Right lobe of liver (tissue), 6 donors: Measurements from ENCODE around the gene FHIT. TPM values are rescaled to one million over a fixed set of nuclear protein-coding genes. Genes with fewer than 3 reads are reported as not detected.

Experiments used
- ATAC-seq, 4 donors: fragments of 200-7000 bp; cut with Tn5 transposase; one replicate each; pipeline ENCODE4 v1.9.1; 2020; ENCODE audit warnings: mild to moderate bottlenecking in 4 of 4, moderate library complexity in 4 of 4
- DNase-seq, 3 donors: peaks; one replicate each; pipeline ENCODE4 v3.0.0-alpha.2; 2020
- H3K27ac ChIP-seq, 3 donors: fragments of 200-600 bp; one replicate each; pipeline ENCODE4 v1.8.0; 2022
- H3K27me3 ChIP-seq, 2 donors: fragments of 200-600 bp; one replicate each; pipeline ENCODE4 v1.8.0; 2022
- H3K36me3 ChIP-seq, 4 donors: fragments of 200-600 bp; sonication (generic) in 1 of 4; one replicate each; pipeline versions ENCODE4 v1.5.1 to v1.8.0; 2017 to 2022; ENCODE audit warnings: control low read depth in 1 of 4
- H3K4me1 ChIP-seq, 4 donors: fragments of 200-600 bp; sonication (generic) in 1 of 4; one replicate each; pipeline versions ENCODE4 v1.5.1 to v1.8.0; 2017 to 2022; ENCODE audit warnings: control low read depth in 1 of 4
- H3K4me3 ChIP-seq, 3 donors: fragments of 200-600 bp; one replicate each; pipeline ENCODE4 v1.8.0; 2022
- H3K9me3 ChIP-seq, 4 donors: fragments of 200-600 bp; sonication (generic) in 1 of 4; one replicate each; pipeline versions ENCODE4 v1.5.1 to v1.8.0; 2017 to 2022; ENCODE audit warnings: control low read depth in 1 of 4
- POLR2A ChIP-seq: fragments of 450-650 bp; IDR thresholded peaks from one replicate; pipeline ENCODE4 v1.6.1; 2017; ENCODE audit warnings: antibody characterized with exemption, mild to moderate bottlenecking
- WGBS: methylation state at CpG from one replicate; pipeline ENCODE4 v1.1.6; 2018; ENCODE audit warnings: low coverage, low lambda C conversion rate; ENCODE audit not compliant: insufficient coverage; ENCODE audit errors: missing lambda C conversion rate; 5-methylcytosine and 5-hydroxymethylcytosine counted together
- intact Hi-C, 2 donors: fragments of 100-400 bp; cut with DNase I; formaldehyde crosslinking; loops; one replicate each; pipeline versions ENCODE4 v1.11.2 to v1.14.1; 2022
- total RNA-seq, 6 experiments: library from RNA; depleted of rRNA in 2 of 6; stranded (reverse); fragments of >200 nt in 2 of 6; fragmentation: NEBNext Ultra II Directional in 3 of 6; extraction: Animal tissue kit (Norgen Biotek cat#: 25700) in 3 of 6; gene quantifications; one replicate each; pipeline versions ENCODE4 v1.1.0 to v1.2.4, GENCODE V29; 2016 to 2023
- TF ChIP-seq, protein P1 (sequence below), 4 donors: fragments of 200-600 bp in 3 of 4; fragments of 450-650 bp in 1 of 4; IDR thresholded peaks; one replicate each; pipeline versions ENCODE4 v1.5.1 to v1.8.0; 2016 to 2022; ENCODE audit warnings: antibody characterized with exemption in 4 of 4, mild to moderate bottlenecking in 2 of 4
- donor health status: DM: no; HTN: yes; CAD: no.
- donor health status: DM: no; HTN: no; CAD: no.
- donor health status: DM: no; HTN: no; CAD: no.
- donor health status: DM: no; HTN: yes; CAD: no.
- donor health status: DM: no; HTN: yes; CAD: no.

The FHIT gene
- total RNA-seq, 6 experiments from 2014 or later = 6.6 to 11.2 (median 8.0) TPM

- H3K36me3 ChIP-seq = no peaks in the 10 kb centered on the region
- ATAC-seq (no peak), DNase-seq (no peak)
- no peak for TF ChIP-seq POLR2A
- TF ChIP-seq, protein P1, sequence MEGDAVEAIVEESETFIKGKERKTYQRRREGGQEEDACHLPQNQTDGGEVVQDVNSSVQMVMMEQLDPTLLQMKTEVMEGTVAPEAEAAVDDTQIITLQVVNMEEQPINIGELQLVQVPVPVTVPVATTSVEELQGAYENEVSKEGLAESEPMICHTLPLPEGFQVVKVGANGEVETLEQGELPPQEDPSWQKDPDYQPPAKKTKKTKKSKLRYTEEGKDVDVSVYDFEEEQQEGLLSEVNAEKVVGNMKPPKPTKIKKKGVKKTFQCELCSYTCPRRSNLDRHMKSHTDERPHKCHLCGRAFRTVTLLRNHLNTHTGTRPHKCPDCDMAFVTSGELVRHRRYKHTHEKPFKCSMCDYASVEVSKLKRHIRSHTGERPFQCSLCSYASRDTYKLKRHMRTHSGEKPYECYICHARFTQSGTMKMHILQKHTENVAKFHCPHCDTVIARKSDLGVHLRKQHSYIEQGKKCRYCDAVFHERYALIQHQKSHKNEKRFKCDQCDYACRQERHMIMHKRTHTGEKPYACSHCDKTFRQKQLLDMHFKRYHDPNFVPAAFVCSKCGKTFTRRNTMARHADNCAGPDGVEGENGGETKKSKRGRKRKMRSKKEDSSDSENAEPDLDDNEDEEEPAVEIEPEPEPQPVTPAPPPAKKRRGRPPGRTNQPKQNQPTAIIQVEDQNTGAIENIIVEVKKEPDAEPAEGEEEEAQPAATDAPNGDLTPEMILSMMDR (IDR thresholded peaks at IDR 0.05) = no peak
- WGBS = 80% methylated on average over 3 of the region's 3 CpGs
- H3K27me3 ChIP-seq = no peaks in the 10 kb centered on the region
- H3K4me3 ChIP-seq = no peak overlapping the region
- H3K4me1 ChIP-seq = no peaks in the 10 kb centered on the region
- no peak overlapping the region for H3K27ac ChIP-seq
- intact Hi-C loops = no loop called here
- no peaks in the 10 kb centered on the region for H3K9me3 ChIP-seq
These were observed 302.1 kb downstream of the FHIT start for GRCh38 chr3:60949146-60949545.

DNA sequence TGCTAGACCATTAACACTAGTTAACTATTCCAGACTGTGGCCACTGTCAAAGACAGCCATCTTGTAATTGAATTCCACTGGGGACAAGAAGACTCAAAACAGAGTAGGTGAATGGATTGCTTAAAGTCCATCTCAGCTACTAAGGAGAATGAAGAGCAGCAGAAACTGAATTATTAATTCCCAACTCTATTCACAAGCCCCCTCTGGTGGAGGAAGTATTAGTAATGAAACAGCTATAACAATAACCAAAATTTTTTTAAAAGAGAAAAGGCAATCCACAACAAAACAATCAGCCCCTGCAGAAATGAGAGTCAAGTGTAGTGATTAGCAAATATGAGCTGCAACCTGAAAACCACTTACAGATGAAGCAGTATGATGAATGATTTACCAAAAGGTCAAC lies 302.8 kb downstream of the FHIT start:
- Histone ChIP-seq H3K4me1 (no peaks in the 10 kb centered on the region), H3K4me3 (no peak overlapping the region), H3K27ac (no peak overlapping the region), H3K9me3 (no peaks in the 10 kb centered on the region), H3K27me3 (no peaks in the 10 kb centered on the region), H3K36me3 (no peaks in the 10 kb centered on the region)
- intact Hi-C loops = no loop called here
- TF ChIP-seq, protein P1 (IDR thresholded peaks at IDR 0.05) = peak in 2 of 4 donors; percentile 5 to 21
- TF ChIP-seq POLR2A = no peak
- DNase-seq (no peak), ATAC-seq (no peak)

- Histone ChIP-seq H3K27ac (no peak overlapping the region), H3K4me3 (no peak overlapping the region), H3K9me3 (no peaks in the 10 kb centered on the region), H3K27me3 (no peaks in the 10 kb centered on the region), H3K36me3 (no peaks in the 10 kb centered on the region), H3K4me1 (no peaks in the 10 kb centered on the region)
- no peak for TF ChIP-seq POLR2A
- TF ChIP-seq, protein P1 (IDR thresholded peaks at IDR 0.05) = no peak
- no peak for DNase-seq
- intact Hi-C loops = no loop called here
- 70% methylated on average over 3 of the region's 3 CpGs for WGBS
- ATAC-seq = no peak
These were observed 315.5 kb downstream of the FHIT start for GRCh38 chr3:60935709-60936108.

GRCh38 chr3:60933824-60934223 lies 317.4 kb downstream of the FHIT start:
- H3K27me3 ChIP-seq = no peaks in the 10 kb centered on the region
- ATAC-seq (no peak), DNase-seq (no peak)
- H3K9me3 ChIP-seq = no peaks in the 10 kb centered on the region
- no peaks in the 10 kb centered on the region for H3K4me1 ChIP-seq
- intact Hi-C loops = no loop called here
- TF ChIP-seq, protein P1 (IDR thresholded peaks at IDR 0.05) = no peak
- TF ChIP-seq POLR2A = no peak
- WGBS = 90% methylated on average over 2 of the region's 2 CpGs
- no peak overlapping the region for H3K27ac ChIP-seq
- no peaks in the 10 kb centered on the region for H3K36me3 ChIP-seq
- H3K4me3 ChIP-seq = no peak overlapping the region

GRCh38 chr3:60932643-60933042 lies 318.6 kb downstream of the FHIT start:
- TF ChIP-seq, protein P1 (IDR thresholded peaks at IDR 0.05) = no peak
- no peak for TF ChIP-seq POLR2A
- H3K4me1 ChIP-seq = no peaks in the 10 kb centered on the region
- WGBS = 71% methylated on average over 1 of the region's 1 CpG
- no peak for DNase-seq
- no peak overlapping the region for H3K4me3 ChIP-seq
- no peaks in the 10 kb centered on the region for H3K36me3 ChIP-seq
- H3K27ac ChIP-seq = no peak overlapping the region
- intact Hi-C loops = no loop called here
- no peaks in the 10 kb centered on the region for H3K27me3 ChIP-seq
- no peak for ATAC-seq
- no peaks in the 10 kb centered on the region for H3K9me3 ChIP-seq
